CD4-positive, alpha-beta T cell treated with Interleukin-1 beta for 1 hour (primary cell): Measurements from ENCODE around the gene CLN3.
"Not testable (repeated sequence)": the region's sequence is repeated elsewhere in the genome, so short reads cannot be mapped to it uniquely, and the experiment has no call there.

ENCODE experiments used
- DNase-seq, 2 donors: peaks; one replicate each; pipeline ENCODE4 v3.0.0-alpha.2; 2020 to 2022

CLN3 gene

DNA sequence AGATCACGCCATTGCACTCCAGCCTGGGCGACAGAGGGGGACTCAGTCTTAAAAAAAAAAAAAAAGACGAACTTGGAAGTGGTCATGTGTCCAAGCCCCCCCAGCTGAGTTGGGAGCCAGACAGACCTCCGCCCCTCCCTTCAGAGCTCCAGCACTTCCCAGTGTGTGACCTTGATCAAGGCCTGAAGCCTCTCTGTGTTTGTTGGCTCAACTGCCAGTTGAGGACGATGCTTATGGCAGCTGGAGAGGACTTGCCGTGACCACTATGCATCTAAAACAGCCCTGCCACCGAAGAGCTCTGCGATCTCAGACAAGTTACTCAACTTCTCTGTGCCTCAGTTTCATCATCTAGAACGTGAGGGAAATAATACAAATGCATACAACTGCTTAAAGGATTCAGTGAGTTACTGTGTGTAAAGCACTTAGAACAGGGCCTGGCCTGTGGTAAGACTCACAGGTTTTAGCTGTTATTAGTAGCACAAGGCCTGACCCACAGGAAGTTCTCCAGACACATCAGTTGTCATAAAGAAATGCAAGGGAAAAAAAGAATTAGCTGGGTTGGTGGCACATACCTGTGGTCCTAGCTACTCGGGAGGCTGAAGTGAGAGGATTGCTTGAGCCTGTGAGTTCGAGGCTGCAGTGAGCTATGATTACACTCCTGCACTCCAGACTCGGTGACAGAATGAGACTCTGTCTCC, 21.8 kb upstream of the CLN3 start:
- no peak for DNase-seq

DNA sequence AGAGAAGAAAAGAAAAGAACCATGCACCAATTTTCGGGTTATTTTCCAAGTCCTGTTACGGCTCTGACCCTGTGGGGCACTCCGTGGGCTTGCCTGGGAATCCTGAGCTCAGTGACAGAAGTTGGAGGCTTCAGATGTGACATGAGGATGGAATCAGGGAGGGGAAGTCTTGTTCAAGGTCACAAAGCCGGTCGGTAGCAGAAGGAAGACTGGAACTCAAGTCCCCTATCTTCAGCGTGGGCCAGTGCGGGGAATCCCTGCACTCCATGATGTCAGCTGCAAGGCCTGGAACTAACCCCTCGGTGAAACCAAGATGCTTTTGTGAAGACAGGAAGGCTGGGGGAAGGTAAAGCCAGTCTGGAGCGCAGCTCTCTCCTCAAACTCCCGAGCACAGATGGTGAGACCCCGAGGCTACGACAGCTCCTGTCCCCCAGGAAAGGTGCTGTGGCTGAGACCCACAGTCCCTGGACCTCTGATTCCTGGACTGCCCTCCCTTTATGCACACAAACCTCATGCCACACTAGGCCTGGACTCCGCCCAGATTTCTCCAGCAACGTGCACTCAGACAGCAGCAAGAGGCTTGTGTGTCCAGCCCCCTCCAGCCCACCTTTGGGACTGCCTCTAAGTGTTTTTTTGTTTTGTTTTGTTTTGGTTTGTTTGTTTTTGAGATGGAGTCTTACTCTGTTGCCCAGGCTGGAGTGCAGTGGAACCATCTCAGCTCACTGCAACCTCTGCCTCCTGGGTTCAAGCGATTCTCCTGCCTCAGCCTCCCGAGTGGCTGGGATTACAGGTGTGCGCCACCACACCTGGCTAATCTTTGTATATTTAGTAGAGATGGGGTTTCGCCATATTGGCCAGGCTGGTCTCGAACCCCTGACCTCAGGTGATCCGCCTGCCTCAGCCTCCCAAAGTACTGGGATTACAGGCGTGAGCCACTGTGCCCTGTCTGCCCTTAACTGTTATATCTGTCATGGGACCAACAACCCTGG, 20.2 kb upstream of the CLN3 start:
- no peak for DNase-seq

DNA sequence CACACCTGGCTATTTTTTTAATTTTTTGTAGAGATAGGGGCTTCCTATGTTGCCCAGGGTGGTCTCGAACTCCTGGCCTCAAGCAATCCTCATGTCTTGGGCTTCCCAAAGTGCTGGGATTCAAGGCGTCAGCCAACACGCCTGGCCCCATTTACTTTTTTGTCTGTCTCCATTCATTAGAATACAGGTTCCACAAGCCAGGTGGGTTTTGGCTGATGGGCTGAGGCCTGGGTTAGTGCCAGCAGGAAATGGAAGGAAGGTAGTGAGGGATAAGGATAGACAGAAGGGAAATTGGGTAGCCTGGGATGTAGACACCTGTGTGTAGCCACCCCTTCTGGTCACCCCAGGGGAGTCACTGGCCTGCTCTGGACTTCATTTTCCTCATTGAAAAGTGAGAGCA, 19.2 kb upstream of the CLN3 start:
- DNase-seq = no peak

DNA sequence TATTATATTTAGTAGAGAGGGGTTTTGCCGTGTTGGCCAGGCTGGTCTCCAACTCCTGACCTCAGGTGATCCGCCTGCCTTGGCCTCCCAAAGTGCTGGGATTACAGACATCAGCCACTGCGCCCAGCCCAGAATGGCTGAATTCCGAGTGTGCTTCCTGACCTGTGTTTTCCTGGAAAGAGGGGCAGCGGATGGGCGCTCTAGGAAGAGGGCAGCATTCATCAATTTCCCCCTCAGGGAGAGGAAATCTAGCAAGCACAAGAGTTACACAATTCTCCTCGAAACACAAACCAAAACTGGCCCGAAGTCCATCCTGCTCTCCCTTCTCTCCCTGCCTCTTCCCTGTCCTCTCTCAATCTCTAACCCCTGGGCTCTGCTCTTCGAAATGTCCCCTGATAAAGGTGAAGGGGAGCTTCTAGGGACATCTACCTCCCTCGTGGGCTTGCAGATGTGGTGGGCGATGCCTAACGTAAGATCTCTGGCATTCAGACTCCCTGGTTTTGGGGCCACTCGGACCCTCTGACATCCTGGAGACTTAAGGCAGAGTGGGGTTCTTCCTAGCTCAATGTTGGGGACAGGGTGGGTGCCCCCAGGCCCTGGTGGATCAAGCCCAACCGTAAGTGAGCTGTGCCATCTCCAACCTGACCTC, 13.7 kb upstream of the CLN3 start:
- DNase-seq = no peak

DNA sequence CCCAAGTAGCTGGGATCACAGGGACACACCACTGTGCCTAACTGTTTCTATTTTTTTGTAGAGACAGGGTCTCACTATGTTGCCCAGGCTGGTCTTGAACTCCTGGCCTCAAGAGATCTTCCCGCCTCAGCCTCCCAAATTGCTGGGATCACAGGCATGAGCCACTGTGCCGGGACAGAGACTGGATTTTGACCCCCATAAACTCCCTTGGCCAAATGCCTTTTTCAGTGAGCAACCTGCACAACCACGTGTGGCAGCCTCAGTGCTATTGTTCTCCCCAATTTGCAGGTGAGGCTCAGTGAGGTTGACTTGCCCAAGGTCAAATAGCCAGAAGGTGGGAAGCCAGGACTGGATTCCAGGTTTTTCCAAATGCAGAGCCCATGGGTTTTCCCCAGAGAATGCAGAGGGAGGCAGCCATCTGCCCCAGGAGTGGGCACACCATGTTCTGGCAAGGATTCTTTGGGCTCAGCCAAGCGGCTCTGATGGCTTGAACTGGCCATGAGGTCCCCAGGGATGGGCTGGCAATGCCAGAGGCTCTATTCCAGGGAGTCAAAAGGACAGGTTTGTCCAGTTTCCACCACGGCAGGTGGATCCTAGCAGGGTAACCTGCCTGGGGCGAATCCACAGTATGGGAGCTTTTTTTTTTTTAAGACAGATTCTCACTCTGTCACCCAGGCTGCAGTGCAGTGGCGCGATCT, 13.0 kb upstream of the CLN3 start:
- no peak for DNase-seq

DNA sequence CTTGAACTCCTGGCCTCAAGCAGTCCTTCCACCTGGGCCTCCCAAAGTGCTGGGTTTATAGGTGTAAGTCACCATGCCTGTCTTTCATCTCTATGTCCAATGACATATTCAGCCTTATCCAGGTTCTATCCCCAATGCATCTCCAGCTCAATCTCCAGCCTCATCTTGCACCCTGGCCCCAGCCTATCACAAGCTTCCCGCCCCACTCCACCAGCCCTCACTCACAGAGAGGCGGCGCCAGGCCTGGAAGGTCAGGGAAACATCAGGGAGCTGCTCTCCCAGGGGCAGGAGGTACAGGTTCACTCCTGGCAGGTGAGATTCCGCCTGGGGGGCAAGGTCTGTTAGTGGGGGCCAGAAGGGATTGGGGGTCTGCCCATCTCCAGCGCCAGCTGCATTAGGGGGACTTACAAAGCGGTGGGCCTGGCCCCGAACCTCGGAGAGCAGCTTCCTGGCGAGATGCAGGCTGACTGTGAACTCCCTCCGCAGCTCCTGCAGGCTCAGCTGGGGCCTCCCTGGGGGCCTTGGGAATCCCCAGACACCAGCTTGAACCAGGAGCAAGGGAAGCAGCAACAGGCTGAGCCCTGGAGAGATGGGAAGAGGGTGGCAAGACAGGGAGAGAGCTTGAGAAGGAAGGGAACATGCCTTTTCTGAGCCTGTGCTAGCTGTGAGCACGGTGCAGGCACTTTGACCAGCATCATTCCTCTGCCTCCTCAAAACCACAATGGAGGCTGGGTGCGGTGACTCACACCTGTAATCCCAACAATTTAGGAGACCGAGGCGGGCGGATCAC, 11.8 kb upstream of the CLN3 start:
- no peak for DNase-seq

DNA sequence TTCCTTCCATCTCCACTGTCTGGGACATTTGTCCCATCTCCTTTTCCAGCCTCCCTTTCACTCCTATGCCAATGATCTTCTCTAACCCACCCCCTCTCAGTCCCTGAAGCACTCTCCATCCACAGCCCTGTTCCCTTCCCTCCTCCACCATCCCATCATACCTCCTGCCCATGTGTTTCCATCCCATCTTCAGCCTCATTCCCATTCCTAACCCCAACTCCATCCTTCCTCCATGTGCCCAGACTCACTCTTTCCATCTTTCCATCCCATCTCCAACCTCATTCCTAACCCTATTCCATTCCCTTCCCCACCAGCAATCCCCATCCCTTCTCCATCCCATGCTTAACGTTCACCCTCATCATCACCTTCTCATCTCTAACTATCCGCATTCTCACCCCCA, 10.4 kb upstream of the CLN3 start:
- no peak for DNase-seq

DNA sequence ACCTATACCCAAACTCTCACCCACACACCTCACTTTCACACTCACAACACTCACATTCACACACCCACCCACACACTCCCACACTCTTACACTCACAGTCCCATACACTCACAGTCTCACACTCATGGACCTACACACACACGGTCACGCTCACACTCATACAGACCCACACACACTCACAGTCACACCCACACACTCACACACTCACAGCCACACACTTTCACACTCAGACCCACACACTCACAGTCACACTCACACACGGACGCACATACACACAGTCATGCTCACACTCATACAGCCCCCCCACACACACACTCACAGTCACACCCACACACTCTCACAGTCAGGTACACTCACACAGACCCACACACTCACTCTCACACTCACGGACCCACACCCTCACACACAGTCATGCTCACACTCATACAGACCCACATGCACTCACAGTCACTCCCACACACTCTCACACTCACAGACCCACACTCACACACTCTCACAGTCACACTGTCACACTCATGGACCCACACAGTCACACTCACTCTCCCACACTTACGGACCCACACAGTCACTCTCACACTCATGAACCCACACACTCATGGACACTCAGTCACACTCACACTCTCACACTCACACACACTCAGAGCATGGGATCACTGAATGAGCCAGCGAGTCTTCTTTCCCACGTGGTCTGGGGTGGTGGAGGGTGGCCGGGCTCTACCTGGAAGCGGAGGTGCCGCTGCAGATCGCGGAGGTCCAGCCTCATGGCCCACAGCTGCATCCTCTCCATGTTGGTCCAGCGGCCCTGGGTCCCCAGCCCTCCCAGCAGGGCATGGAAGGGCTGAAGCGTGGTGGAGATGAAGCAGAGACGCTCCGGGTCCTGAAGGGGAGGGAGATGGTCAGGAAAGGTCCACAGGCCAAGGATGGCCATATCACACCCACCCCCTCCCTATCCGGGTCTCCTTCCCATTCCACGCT, 9.7 kb upstream of the CLN3 start:
- DNase-seq = no peak

DNA sequence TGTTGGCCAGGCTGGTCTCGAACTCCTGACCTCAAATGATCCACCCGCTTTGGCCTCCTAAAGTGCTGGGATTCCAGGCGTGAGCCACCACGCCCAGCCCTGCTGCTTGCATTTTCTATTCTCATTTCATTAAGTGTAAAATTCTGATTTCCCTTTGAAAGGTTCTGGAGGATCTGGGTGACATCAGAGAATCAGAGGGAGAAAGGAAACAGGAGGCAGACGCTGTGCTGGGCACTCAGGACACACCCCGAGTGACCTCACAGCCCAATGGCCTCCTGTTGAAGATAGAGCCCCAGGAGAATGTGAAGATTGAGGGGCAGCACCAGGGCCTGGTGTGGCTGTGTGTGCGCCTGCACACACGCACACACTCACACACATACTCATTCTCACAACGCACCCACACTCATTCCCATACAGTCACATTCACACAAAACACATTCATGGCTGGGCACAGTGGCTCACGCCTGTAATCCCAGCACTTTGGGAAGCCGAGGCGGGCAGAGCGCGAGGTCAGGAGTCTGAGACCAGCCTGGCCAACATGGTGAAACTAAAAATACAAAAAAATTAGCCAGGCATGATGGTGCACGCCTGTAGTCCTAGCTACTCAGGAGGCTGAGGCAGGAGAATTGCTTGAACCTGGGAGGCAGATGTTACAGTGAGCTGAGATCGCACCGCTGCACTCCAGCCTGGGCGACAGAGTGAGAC, 8.8 kb upstream of the CLN3 start:
- not testable (repeated sequence) for DNase-seq

DNA sequence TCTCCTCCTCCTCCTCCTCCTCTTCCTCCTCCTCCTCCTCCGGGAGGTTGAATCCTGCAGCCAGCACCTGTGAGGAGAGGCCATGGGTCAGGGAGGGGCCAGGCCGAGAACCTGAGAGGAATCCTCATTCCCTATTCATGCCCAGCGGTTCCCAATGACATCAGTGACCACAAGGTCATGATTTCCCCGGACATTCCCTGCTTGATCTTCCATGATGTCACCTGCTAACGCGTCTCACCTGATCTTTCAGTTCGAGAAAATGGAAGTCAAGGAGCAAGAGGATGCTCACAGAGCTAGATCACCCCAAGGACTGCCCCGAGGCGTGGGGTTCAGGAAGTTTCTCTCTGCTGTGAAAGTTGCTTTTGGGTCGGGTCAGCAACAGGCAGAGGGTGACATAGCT, 8.0 kb upstream of the CLN3 start:
- DNase-seq = no peak

DNA sequence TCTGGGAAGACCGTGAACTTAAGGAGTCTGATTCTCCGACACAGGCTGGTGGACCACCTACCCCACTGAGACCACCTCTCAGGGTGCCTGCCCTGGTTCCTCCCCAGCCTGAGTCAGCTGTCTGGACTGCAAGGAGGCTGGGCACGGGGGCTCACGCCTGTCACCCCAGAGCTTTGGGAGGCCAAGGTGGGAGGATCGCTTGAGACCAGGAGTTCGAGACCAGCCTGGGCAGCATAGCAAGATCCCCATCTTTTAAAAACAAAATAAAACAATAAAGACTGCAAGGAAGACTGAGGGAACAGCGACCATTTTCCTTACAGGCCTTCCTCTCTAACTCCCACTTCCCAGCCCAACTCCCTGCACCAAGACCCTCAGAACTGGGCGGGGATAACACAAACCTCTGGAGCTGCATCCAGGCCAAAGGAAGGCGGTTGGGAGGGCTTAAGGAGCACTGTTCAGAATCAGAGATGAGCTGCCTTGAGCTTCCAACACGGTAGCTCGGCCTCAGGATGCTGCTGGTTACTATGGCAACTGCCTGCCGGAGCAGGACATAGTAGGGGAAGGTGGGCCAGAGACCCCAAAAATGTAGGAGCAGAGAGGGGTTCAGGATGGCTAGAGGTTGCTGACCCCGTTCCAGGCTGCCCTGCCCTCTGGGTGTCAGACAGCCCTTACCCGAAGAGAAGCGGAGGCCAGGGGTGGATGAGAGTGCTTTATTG, 7.0 kb upstream of the CLN3 start:
- no peak for DNase-seq

DNA sequence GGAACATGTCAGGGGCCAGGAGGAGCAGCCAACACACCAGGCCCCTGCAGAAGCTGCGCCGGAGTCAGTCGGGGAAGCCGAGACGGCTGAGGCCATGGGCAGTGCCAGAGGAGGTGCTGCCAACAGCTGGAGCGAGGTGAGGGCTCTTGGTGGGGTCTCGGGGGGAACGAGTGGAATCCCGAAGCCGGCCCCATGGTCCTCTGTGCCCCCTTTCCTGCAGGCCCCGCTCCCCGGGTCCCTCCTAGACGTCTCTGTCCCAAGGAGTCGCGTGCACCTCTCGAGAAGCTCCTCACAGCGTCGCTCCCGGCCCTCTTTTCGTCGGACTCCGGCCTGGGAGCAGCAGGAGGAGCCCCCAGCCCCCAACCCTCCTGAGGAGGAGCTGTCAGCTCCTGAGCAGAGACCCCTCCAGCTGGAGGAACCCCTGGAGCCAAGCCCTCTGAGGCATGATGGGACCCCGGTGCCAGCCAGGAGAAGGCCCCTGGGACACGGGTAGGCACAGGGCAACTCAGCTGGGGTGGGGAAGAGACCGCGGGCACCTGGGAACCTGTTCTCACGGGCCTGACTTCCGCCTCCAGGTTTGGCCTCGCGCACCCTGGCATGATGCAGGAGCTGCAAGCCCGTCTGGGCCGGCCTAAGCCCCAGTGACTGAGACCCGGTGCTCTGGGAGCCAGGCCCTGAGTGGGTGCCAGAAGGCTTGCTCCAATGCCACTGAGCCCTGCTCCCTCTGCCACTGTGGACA, 6.2 kb upstream of the CLN3 start:
- DNase-seq = no peak

DNA sequence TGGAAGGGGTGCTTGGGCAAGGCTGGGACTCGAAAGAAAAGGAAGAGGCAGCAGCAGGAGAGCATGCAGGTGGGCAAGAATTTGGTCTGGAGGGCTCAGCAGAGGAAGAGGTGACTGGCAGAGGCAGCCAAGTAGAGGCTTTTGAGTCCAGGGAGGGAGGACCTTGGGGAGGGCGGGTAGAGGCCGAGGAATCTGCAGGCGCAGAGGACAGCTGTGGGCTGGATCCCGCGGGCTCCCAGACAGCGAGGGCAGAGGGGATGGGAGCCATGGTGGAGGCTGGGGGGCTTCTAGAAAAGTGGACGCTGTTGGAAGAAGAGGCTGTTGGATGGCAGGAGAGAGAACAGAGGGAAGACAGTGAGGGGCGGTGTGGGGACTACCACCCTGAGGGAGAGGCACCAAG, 5.5 kb upstream of the CLN3 start:
- no peak for DNase-seq

DNA sequence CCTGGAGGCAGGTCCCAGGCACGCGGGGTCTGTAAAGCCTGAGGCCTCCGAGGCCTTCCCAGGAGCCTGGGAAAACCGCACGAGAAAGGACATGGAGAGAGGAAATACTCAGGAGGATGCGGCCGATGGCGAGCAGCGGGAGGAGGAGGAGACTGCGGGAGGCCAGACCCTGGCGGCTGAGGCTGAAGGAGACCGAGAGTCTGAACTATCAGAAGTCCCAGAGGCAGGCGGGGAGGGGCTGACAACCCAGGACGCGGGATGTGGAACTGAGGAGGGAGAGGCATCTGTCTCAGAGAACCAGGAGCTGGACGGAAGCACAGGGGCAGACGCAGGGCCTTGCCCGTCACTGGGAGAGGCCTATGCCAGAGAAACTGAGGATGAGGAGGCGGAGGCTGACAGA, 5.0 kb upstream of the CLN3 start:
- no peak for DNase-seq

DNA sequence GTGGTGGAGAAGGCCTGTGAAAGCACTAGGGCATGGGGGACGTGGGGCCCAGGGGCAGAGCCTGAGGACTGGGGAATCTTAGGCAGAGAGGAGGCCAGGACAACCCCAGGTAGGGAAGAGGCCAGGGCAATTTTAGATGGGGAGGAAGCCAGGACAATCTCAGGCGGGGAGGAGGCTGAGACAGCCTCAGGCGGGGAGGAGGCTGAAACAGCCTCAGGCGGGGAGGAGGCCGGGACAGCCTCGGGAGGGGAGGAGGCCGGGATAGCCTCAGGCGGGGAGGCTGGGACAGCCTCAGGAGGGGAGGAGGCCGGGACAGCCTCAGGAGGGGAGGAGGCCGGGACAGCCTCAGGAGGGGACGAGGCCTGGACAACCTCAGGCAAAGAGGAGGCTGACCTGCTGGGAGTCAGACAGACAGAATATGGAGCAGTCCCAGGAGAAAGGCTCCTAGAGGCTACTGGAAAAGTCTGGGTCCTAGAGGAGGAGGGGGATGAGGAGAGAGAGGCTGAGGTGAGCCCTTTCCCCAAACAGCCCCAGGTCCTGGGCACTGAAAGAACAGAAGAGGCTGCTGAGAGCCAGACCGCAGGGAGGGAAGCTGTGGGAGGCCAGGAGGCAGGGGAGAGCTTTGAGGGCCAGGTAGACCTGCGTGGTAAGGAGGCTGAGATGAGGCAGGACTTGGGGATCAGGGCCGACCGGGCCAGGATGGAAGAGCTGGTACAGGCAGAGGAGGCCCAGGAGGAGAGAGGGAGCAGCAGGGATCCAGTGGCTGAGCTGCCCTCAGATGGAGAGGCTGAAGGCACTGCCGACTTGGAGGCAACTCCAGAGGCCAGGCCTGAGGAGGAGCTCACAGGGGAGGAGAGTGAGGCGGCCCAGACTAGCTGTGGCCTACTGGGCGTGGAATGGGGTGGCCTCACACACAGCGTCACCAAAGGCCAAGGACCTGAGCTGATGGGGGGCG, 4.2 kb upstream of the CLN3 start:
- DNase-seq = no peak

DNA sequence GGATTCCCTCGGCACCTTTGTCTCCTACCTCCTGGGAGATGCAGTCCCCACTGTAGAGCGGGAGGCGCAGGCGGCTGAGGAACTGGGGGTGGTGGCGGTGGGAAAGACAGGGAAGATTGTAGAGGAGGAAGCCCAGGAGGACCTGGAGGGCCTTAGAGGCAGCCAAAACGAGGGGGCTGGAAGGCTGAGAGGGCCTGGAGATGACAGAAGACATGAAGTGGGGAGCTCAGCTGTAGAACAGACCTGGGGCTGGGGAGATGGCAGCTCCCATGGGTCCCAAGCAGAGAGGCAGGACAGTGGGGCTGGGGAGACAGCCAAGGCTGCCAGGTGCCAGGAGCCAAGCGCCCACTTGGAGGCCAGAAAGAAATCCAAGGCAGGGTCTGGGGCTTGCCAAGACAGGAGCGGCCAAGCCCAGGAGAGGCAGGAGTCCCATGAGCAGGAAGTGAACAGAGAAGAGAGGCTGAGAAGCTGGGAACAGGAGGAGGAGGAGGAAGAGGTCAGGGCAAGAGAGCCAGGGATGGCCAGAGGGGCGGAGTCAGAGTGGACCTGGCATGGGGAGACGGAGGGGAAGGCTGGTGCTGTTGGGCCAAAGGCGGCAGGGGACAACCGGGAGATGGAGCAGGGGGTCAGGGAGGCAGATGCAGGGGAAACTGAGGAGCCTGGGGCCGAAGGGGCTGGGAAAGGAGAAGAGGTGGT, 3.4 kb upstream of the CLN3 start:
- DNase-seq = no peak
